GM21423 (cell line): ENCODE measurements around the gene IL22RA2.

ENCODE experiments used
- ATAC-seq: cut with Tn5 transposase; IDR thresholded peaks from one replicate; pipeline ENCODE4 v1.9.1; 2021; ENCODE audit warnings: mild to moderate bottlenecking, moderate library complexity; ENCODE audit not compliant: unreplicated experiment

The IL22RA2 gene

DNA sequence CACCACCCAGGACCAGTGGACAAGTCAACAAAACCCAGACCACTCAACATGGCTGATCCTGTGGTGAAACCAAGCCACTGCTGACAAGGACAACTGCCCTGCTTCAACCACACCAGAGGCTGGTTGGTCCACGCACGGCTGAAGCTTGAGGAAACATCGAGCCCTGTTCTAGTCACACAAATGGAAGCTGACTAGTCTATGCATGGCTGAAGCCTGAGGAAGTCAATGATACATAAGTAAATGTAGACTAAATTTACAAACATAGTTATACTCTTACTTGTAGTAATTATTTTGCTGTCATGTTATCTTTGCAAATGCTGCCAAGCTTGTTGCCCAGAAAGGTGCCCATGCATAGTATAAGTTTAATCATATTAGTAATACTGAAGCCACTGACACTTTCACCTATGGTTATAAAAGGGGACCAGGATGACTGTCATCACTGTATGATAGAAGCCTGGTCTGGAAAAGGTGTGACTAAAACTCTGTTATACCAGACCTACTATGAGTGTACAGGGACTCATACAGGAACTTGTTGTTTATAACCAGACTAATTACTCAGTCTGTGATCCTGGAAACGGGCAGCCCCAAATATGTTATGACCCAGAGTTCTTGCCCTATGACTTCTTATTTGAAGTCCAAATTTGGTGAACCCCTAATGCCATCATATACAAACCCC lies 5.6 kb downstream of the IL22RA2 start:
- no peak for ATAC-seq

- ATAC-seq: no peak
Measured at GRCh38 chr6:137166247-137167098, 7.0 kb downstream of the IL22RA2 start.

DNA sequence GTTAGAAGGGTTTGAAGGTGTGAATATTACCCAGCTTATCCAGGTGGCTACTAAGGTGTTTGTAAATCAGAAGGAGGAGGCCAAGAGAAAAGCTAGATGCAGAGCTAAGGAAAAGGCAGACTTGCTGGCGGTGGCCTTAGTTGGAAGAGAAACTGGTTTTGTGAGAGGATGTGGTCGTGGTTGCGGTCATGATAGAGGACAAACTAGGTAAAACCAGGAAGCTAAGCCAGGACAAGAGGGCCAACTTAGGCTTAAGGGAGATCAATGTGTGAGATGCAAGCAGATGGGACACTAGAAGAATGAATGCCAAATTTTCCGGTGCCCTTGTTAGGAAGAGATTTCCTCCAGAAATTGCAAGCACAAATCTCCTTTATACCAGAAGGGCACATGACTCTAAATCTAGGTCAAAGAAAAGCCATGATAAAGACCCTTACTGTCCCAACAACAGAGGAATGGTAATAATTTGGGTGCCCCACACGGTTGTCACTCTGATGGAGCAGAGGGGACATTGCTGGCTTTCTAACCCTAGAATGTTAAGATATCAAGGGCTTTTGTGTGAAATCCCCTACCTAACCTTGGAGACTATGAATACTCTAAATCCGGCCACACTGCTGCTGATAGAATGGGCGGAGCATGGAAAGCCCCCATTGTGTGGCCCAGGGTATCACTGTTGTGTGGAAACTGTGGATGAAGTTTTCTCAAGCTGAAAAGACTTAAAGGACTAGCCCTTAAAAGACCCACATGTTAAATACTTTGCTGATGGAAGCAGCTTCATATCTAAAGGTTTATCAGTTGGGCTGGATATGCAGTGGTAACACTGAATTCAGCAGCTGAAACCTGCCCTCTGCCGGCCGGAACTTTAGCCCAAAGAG lies 7.8 kb downstream of the IL22RA2 start:
- ATAC-seq: peak; percentile 57

DNA sequence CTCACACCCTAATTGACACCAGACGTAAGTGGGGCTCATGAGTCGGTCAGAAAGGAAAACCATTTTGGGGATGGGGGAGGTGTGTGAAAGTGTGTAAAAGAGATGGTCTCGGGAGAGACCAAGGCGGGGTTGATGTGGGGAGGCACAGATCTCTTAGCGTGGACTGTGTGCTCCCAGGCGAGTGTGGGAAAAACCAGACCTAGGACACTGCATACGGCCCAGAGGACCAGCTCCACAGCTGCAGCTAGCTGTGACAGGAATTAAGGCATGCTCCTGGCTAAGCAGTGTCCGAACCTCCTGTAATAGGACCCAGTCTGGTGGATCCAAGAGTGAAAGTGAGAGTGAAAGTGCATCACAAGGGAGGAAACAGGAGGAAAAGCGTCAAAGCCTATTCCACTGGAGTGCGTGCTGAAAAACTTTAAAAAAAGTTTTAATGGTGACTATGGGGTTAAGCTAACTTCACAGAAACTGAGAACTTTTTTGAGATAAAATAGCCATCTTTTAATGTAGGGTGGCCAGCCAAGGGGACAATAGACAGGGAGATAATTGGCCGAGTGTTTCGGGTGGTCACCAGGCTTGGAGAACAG lies 9.6 kb downstream of the IL22RA2 start:
- ATAC-seq: no peak

DNA sequence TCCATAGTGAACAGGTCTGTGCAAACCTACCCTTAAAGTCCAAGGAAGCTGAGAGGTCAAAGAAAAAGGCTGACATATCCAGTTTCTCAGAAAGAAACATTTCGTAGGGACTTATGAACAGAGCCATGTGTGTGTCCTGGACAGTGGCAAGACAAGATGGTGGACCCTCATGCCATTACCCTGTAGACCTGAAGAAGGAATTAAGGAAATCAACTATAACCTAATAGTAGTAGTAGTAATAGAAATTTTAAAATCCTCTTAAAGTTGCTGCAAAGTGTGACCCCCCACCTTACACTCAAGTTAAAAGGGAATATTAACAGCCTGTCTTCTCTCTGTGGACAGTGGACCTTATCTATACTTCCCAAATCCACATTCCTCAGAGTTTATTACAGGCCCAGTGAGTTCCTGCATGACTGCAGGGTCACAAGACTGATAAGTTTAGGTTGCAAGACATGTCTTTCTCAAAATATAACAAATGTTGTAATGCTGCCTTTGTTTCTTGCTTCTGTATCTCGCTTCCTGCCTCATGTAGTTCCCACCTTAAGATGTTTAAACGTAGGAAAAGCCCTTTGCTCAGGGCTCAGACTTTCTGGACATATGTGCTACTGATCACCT lies 10.6 kb downstream of the IL22RA2 start:
- no peak for ATAC-seq

- no peak for ATAC-seq
Measured at GRCh38 chr6:137161949-137162348, 11.5 kb downstream of the IL22RA2 start.

DNA sequence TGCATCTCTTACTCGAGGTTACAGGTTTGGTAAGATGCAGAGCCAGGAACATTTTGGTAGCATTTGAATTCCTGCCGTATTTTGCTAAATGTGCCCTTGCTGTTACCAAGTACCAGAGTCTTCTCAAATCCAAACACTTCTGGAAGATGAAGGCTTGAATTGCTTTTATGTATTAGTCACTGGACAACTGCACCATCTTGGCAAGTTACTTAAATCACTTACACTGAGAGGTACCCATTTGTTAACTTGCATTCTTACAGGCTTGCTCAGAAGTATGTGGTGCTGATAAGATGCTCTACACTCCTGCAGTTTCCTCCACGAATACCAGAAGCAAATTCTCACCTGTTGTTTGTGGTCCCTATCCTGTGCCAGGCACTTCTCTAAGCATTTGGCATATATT lies 12.7 kb downstream of the IL22RA2 start:
- no peak for ATAC-seq

DNA sequence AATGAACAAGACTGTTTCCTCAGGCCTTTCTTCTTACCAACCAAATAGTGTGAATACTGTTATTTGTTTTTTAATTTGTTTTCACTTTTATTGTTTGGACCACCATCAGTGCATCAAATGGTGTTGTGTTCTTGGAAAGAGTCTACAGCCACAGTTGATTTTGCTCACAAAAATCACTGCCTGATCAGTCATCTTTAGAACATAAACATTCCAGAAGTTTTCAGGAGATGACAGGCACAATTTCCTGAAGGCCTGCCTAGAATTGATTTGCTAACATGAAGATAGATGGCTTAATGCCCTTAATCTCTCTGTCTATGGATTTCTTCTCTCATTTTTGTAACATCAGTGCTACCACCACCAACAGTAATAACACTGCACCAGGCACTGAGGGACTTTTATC lies 13.5 kb downstream of the IL22RA2 start:
- no peak for ATAC-seq

GRCh38 chr6:137157601-137158000 lies 15.8 kb downstream of the IL22RA2 start:
- no peak for ATAC-seq

DNA sequence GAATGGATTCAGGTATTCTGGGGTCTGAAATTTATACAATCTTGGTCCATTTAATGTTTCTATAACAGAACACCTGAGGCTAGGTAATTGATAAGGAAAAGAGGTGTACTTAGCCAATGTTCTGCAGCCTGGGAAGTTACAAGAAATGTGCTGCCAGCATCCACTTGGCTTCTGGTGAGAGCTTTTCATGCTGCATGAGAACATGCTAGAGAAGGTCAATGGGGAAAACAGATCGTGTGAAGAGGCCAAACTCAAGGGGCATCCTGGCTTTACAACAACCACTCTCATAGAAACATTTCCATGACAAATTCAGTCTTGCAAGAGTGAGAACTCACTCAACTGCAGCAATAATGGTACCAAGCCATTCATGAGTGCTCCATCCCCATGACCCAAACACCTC lies 16.8 kb downstream of the IL22RA2 start:
- no peak for ATAC-seq

- ATAC-seq: peak; percentile 74
Measured at GRCh38 chr6:137155830-137156229, 17.6 kb downstream of the IL22RA2 start.

DNA sequence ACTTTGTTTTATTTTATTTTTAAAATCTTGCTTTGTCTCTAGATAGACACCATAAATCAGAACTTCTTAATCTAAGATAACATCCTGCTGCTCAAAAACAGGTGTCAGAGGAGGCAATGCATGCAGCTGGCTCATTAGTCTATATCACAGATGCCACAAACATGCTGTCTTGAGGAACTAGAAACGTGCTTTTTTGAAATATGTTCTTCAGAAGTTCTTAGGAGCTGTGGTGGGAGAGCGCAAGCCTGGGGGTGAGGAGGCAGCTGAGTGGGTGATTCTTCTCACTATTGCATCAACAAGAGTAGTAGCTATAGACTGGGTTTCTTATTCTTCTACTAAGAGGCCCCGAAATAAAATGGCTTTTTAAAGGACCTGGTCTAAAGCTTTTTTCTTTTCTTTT lies 23.4 kb downstream of the IL22RA2 start:
- no peak for ATAC-seq

- no peak for ATAC-seq
Measured at GRCh38 chr6:137149035-137149393, 24.4 kb downstream of the IL22RA2 start.

DNA sequence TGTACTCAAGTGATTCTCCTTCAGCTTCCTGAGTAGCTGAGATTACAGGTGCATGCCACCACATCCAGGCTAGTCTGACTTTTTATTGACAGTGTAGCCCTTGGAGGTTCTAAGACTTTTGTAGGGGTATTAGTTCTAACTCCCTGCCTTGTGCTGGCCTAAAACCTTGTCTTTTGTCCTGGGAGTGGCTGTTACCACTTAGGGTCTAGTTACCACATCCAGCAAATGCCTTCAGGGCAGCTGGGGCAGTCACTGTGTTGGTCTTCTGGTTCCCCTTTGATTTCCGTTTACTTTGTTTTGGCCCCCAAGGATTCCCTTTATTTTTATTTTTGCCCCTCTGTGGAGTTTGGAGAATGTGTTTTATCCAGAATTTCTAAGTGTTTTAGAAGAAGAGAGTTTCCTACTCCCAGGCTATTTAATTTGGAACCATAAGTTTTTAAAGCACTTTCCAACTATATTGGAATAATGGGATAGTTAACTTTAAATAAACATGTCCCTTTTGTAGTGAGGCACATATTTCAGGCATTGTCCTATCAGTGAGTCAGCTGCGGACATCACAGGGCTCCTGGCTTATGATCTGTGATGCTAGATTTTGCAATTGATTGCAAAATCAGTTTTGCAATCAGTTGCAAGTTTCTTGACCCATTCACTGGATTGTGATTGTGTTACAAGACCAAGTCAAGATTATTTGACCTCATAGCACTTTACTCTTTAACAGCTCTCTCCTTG lies 25.0 kb downstream of the IL22RA2 start:
- no peak for ATAC-seq

DNA sequence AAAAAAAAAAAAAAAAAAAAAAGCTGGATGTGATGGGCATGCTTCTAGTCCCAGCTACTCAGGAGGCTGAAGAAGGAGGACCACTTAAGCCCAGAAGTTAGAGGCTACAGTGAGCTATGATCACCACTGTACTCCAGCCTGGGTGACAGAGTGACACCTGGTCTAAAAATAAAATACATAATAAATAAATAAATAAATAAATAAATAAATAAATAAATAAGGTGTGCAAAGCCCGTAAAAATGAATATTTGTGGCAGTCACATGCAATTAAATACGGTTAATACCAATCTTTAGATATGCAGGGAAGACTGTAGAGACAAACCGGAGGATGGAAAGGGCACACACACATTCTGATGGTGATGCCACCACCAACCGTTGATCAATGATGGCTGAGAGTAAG lies 26.2 kb downstream of the IL22RA2 start:
- no peak for ATAC-seq

- no peak for ATAC-seq
Measured at GRCh38 chr6:137146206-137146605, 27.2 kb downstream of the IL22RA2 start.

DNA sequence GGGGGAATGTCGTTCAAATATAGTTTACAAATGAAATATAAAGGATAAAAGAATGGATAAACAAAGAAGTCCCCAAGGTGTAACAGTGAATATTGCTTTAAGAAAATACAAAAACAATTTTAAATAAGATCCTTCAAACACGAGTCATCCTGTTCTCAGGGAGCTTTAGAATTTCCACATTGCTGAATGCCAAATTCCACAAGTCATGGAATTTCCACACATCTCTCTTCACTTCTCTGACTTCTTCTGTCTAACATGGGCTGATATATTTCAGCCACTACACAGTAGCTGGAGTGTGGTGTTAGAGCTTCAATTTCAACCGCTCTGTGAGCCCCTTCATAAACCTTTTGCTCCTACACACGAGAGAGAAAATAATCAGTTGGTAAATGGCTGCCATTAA lies 28.0 kb downstream of the IL22RA2 start:
- no peak for ATAC-seq

DNA sequence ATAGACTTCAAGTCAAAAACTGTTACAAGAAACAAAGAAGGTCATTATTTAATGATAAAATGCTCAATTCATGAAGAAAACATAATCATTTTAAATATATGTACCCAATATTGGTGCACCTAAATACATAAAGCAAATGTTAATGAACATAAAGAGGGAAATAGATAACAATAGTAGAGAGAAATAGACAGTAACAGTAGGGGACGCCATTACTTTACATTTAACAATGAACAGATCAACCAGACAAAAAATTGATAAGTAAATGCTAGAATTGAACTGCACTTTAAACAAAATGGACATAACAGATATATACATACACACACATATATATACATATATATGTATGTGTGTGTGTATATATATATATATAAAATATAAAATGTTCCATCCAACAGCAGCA lies 37.4 kb downstream of the IL22RA2 start:
- ATAC-seq: no peak

GRCh38 chr6:137134483-137134882 lies 39.0 kb downstream of the IL22RA2 start:
- ATAC-seq: no peak

DNA sequence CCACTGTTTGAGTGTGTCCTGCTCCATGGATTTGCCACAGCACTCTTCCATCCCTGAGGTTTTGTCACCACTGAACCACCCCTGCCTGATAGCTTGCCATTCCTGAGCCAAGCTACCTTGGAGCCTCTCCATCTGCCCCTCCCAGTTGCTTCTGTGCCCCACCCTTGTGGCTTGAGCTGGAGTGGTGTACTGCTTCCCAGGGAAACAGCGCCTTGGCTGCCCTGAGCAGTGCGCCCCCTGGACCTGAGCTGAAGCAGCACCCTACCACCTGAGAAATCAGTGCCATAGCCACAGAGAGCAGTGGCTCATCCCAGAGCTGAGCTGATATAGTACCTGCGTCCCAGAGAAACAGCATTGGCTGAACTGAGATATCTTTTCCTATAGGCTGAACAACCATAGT lies 40.3 kb downstream of the IL22RA2 start:
- ATAC-seq: no peak
